SKM-1 (cell line): ENCODE measurements around the gene PKDCC.

Experiments used
- DNase-seq: peaks from one replicate; lab custom pipeline; 2025; ENCODE audit not compliant: unreplicated experiment; lab: John Stamatoyannopoulos, UW

PKDCC gene

DNA sequence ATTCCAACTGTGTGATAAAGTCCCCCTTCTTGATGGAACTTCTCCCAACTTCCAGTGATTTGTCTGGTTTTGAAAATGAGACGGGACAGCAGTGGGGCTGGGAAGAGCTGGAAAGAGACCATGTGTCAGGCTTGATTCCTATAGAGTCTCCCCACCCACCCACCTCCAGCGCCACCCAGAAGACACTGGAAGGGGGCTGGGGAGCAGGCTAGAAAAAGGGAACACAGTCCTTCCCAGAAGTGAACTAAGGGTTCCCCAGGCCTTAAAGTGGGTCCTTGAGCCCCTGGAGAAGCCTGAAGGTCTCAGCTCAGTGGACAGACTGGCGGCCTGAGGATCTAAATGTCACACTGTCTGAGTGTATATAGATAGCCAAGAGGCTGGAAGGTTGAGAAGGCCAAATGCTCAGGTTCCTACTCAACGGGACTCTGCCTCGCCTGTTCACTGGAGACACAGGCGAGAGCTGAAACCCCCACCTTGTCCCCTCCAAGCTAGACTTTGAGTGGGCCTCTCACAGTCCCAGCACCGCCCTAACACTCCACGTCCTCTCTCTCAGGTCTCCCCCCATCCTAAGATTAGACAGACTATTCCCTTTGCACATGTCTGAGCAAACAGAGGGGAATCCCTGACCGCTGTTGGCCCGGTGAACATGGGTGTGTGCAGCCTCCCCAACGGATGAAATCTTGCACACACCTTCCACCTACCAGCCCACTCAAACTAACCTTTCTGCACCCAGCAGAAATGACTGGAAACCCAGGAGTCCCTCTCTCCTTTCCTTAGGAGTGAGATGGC, 1.6 kb downstream of the PKDCC start:
- DNase-seq = no peak

GRCh38 chr2:42050010-42050702, 2.3 kb downstream of the PKDCC start:
- no peak for DNase-seq

- no peak for DNase-seq
These were observed 3.1 kb downstream of the PKDCC start for GRCh38 chr2:42050703-42051542.

DNA sequence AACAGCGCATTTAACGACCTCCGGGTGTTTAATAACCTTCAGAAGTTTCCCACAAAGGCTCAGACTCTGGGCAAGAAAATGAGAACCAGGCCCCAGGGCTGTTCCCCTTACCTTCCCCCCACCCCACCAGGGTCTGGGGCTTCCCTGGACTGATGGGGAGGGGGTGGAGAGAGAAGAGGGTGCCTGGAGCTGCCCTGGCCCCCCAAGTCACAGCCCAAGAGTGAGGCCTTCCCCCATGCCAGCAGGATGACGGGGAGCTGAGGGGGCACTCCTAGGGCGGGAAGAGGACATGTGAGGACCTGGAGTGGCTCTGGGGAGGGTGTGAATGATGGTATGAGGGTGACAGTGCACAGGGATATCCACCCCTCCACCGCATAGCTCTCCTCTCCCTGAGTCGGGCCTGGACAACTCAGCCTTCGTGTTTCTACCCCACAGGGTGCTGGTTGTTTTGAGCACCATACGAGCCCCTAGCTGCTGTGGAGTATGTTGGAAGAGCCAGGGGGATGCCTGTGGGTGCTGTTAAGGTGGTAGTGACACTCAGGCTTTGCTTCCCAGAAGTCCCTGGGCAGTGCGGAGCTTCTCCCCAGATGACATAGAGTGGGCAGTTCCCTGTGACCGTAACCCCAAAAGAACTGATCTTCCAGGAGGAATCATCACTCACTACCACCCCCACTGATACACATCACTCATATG, 3.9 kb downstream of the PKDCC start:
- DNase-seq = no peak

- no peak for DNase-seq
These were observed 5.1 kb downstream of the PKDCC start for GRCh38 chr2:42052702-42053481.

DNA sequence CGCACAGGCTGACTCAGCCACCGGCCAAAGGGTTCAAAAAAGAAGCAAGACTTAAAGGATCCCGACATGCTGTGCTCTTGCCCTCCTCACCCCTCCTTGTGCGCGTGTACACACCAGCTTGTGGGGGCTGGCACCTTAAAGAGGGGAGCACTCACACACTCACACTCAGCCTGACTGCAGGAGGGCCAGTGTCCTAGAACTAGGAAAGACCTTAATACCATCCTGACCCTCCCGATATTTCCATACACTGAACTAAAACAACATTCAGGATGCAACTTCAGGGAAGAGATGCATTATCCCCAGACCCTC, 5.6 kb downstream of the PKDCC start:
- DNase-seq = no peak

DNA sequence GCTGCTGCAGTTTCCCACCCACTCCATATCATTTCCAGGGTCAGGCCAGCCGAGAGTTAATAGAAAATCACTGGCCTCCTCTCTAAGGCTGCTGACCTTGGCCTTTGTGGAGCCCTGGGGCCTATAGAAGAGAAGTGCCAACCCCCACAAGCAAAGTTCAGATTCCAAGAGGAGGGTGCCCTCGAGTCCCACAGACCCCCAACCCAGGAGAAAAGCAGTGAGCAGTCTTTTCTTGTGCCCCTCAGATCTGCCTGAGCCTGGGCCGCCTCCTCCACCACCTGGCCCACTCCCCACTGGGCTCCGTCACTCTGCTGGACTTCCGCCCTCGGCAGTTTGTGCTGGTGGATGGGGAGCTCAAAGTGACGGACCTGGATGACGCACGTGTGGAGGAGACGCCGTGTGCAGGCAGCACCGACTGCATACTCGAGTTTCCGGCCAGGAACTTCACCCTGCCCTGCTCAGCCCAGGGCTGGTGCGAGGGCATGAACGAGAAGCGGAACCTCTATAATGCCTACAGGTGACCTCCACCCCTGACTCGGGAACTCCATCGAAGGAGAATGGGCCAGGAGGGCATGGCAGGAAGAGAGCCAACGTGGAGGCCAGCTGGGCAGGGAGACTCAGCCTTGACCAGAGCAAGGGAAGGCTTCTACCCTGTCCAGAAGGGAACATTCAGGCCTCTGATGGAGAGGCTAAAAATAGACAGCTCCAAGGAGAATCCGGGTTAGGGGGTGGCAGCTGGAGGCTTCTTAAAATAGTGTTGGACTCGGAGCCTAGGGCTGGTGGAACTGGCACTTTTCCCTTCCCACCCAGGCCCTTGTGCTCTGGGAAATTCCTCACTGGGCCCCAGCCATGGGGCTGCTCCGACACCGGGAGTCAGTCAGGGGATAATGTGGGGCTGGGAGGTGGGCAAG, 6.2 kb downstream of the PKDCC start:
- DNase-seq = no peak

DNA sequence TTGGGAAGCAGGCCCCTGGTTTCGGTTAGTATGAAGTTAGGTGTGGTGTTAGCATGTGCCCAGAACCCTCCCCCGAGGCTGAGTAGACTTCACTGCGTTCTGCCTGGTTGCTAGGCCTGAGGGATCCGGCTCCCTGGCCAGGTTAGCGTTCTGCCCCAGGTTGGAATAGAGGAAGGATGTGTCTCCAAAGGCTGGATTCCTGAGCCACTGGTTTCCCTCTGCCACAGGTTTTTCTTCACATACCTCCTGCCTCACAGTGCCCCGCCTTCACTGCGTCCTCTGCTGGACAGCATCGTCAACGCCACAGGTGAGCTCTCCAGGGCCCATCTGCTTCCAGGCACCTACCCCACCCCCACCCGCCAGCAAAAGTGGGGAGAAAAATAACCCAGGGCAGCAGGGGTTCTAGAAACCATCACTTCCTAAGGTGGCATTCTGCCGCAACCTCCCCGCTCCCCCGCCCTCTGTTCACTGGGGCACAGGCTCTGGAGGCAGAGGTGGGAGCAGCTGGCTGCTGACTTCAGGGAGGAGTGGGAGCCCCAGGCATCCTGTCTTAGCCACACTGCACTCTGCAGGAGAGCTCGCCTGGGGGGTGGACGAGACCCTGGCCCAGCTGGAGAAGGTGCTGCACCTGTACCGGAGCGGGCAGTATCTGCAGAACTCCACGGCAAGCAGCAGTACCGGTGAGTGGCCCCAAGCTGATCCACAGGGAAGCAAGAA, 7.1 kb downstream of the PKDCC start:
- DNase-seq = no peak

- DNase-seq = no peak
These were observed 8.0 kb downstream of the PKDCC start for GRCh38 chr2:42055573-42056514.

GRCh38 chr2:42057159-42057901, 9.5 kb downstream of the PKDCC start:
- DNase-seq = no peak

GRCh38 chr2:42057902-42058450, 10.2 kb downstream of the PKDCC start:
- no peak for DNase-seq

DNA sequence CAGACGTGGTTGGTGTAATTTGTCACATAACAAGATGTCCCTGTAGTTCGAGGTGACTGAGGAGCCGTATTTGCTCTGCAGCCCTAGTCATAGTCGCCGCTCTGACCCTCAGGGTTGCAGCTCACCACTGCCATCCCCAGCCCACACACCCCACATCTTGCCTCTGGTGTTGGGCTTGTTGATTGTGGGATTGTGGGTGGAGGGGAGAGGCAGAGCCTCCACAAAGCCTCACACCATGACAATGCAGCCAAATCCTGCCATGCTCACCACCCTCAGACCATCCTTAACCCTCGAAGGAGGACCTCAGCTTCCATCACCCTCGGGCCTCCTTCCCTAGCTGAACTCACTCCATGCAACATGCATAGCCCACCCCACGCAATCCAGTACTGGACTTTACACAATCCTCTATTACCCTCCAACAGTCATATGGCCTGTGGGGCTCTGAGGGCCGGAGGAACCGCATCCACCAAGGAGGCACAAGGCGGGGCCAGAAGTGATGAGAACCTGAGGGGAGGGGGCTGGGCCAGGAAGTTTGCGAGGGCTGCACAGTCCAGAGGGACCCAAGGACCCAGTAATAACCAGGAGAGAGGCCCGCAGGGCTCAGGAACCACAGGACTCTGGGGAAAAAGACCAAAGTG, 11.6 kb downstream of the PKDCC start:
- no peak for DNase-seq

- no peak for DNase-seq
These were observed 12.2 kb downstream of the PKDCC start for GRCh38 chr2:42060028-42060427.

- peak; percentile 70 for DNase-seq
These were observed 13.1 kb downstream of the PKDCC start for GRCh38 chr2:42060718-42061619.

GRCh38 chr2:42061839-42062238, 14.0 kb downstream of the PKDCC start:
- DNase-seq = no peak
